K562 (cell line): ENCODE data around the gene CCDC127. TPM values are rescaled to one million over a fixed set of nuclear protein-coding genes. Genes with fewer than 3 reads are reported as not detected.
A peak's percentile ranks its signal among the peaks of the same experiment; 100 is the strongest.

Experiments used
- ATAC-seq: fragments of 200-7000 bp; cut with Tn5 transposase; 3 replicates; pipeline ENCODE4 v1.9.1; 2020; ENCODE audit warnings: moderate library complexity
- BruUV-seq: library from RNA; stranded (reverse); fragments of 400-500 nt; replicated peaks from 2 replicates; lab custom pipeline; 2021; lab: Mats Ljungman, UMichigan
- CTCF ChIA-PET: fragments of 300-600 bp; formaldehyde crosslinking; extraction: SDS; loops from one replicate; lab custom pipeline; 2021; ENCODE audit warnings: low intra/inter-chr PET ratio; lab: Yijun Ruan, JAX
- POLR2A ChIA-PET: fragments of 300-600, 350-650 bp; sonication (Branson Sonifier 250); formaldehyde crosslinking; extraction: SDS; loops from one replicate; lab custom pipeline; 2021; ENCODE audit warnings: antibody characterized with exemption, inconsistent platforms; lab: Yijun Ruan, JAX
- DNase-seq, 4 experiments: peaks; one replicate each; pipeline versions ENCODE4 v3.0.0 to v3.0.0-alpha.2; 2011 to 2018; ENCODE audit warnings: low spot score in 3 of 4, mixed read lengths in 3 of 4; ENCODE audit errors: extremely low read depth in 1 of 4
- FAIRE-seq: peaks from 2 replicates; lab custom pipeline; 2011; peaks lifted over from hg19 to GRCh38; lab: Jason Lieb, UNC
- H2AFZ ChIP-seq: 2 replicates; pipeline ENCODE4 v1.6.0; 2011; ENCODE audit warnings: low read depth, low read length, control low read depth, inconsistent platforms
- H3K27ac ChIP-seq: fragments of 200-600 bp; 3 replicates; pipeline ENCODE4 v1.8.0; 2011; ENCODE audit warnings: low read depth, mild to moderate bottlenecking, control low read depth, inconsistent platforms, low read length, moderate library complexity, mixed read lengths; ENCODE audit errors: extremely low read depth
- H3K27me3 ChIP-seq, 2 experiments: fragments of 300-600 bp in 1 of 2; 2 replicates in 1 of 2; 3 replicates in 1 of 2; pipeline versions ENCODE4 v1.6.0 to v1.8.0; 2011; ENCODE audit warnings: inconsistent platforms in 2 of 2, low read length in 2 of 2, mild to moderate bottlenecking in 1 of 2, mixed read lengths in 1 of 2, moderate library complexity in 1 of 2; ENCODE audit not compliant: control insufficient read depth in 2 of 2, insufficient read depth in 2 of 2
- H3K36me3 ChIP-seq: fragments of 300-600 bp; 3 replicates; pipeline ENCODE4 v1.8.0; 2011; ENCODE audit warnings: mild to moderate bottlenecking, low read length, inconsistent platforms; ENCODE audit not compliant: control insufficient read depth, insufficient read depth
- H3K4me1 ChIP-seq, 2 experiments: fragments of 200-600 bp in 1 of 2; replicated peaks in 1 of 2; 2 replicates in 1 of 2; 3 replicates in 1 of 2; pipeline versions ENCODE4 v1.5.1 to v1.8.0; 2011; ENCODE audit warnings: inconsistent platforms in 2 of 2, low read length in 2 of 2, mild to moderate bottlenecking in 1 of 2, mixed read lengths in 1 of 2, moderate library complexity in 1 of 2; ENCODE audit not compliant: control insufficient read depth in 2 of 2, insufficient read depth in 2 of 2
- H3K4me2 ChIP-seq: 2 replicates; pipeline ENCODE4 v1.6.1; 2011; ENCODE audit warnings: low read length, control low read depth, inconsistent platforms, mixed read lengths; ENCODE audit not compliant: insufficient read depth
- H3K4me3 ChIP-seq: fragments of 200-600 bp; sonication (generic), shearing (Covaris generic); 2 replicates; pipeline ENCODE4 v1.5.1; 2016; ENCODE audit warnings: control low read depth, inconsistent platforms
- H3K79me2 ChIP-seq: fragments of 200-600 bp; 3 replicates; pipeline ENCODE4 v1.8.0; 2011; ENCODE audit warnings: low read length, inconsistent platforms; ENCODE audit not compliant: control insufficient read depth, insufficient read depth
- H3K9ac ChIP-seq, 2 experiments: 2 replicates each; pipeline versions ENCODE4 v1.6.0 to v1.6.1; 2011; ENCODE audit warnings: low read depth in 2 of 2, low read length in 2 of 2, control low read depth in 1 of 2, inconsistent platforms in 1 of 2, mild to moderate bottlenecking in 1 of 2, mixed read lengths in 1 of 2; ENCODE audit not compliant: insufficient read depth in 1 of 2
- H3K9me1 ChIP-seq: one replicate; pipeline ENCODE4 v1.6.0; 2011; ENCODE audit warnings: inconsistent platforms, mild to moderate bottlenecking, low read length, moderate library complexity; ENCODE audit not compliant: control insufficient read depth, insufficient read depth
- H3K9me3 ChIP-seq: replicated peaks from 2 replicates; pipeline ENCODE4 v1.5.1; 2011; ENCODE audit warnings: low read depth, low read length, inconsistent platforms; ENCODE audit not compliant: control insufficient read depth, insufficient read depth
- H4K20me1 ChIP-seq: replicated peaks from 2 replicates; pipeline ENCODE4 v1.6.1; 2011; ENCODE audit warnings: low read length, inconsistent platforms, mixed read lengths; ENCODE audit not compliant: control insufficient read depth, insufficient read depth
- TGIF2 ChIP-seq: sonication (generic); formaldehyde crosslinking; IDR thresholded peaks from 2 replicates; pipeline ENCODE4 v1.8.1; 2022; ENCODE audit warnings: mild to moderate bottlenecking, missing genetic modification reagents, moderate library complexity
- USF1 ChIP-seq: sonication (generic); formaldehyde crosslinking; IDR thresholded peaks from 2 replicates; pipeline ENCODE4 v1.9.0; 2022; ENCODE audit warnings: mild to moderate bottlenecking, missing genetic modification reagents
- WGBS: fragments of 100-300 bp; shearing (Covaris generic); methylation state at CpG from one replicate; pipeline ENCODE4 v1.1.6; 2016; ENCODE audit warnings: low coverage, mixed read lengths; ENCODE audit not compliant: insufficient coverage; ENCODE audit errors: missing lambda C conversion rate; 5-methylcytosine and 5-hydroxymethylcytosine counted together
- in situ Hi-C: fragments of 300-500 bp; cut with MboI; formaldehyde crosslinking; loops from 4 replicates; pipeline ENCODE4 v1.15.0; 2018; ENCODE audit warnings: inconsistent platforms, mixed read lengths
- intact Hi-C: fragments of 100-400 bp; cut with micrococcal nuclease; formaldehyde crosslinking; loops from 2 replicates; pipeline ENCODE4 v1.14.2; 2022
- polyA plus RNA-seq, 8 experiments: library from polyadenylated mRNA; depleted of rRNA in 4 of 8; stranded (reverse) in 5 of 8; unstranded in 3 of 8; fragments of >200 nt; fragmentation: Nextera tagmentation in 2 of 8; fragmentation: Illumina TruSeq in 1 of 8; extraction: Ambion mirVana in 2 of 8; extraction: Trizol in 1 of 8; gene quantifications; 2 replicates each; pipeline versions ENCODE4 v1.2.1 to v1.2.3, GENCODE V29; 2011 to 2014; ENCODE audit warnings: inconsistent platforms in 1 of 8, missing spikeins in 1 of 8
- total RNA-seq, 7 experiments: library from RNA; depleted of rRNA in 6 of 7; stranded (reverse); fragments of >200 nt in 6 of 7; fragmentation: Illumina TruSeq in 2 of 7; extraction: Trizol in 2 of 7; gene quantifications; 2 replicates each; pipeline versions ENCODE4 v1.2.1 to v1.2.3, GENCODE V29; 2011 to 2021; ENCODE audit warnings: low replicate concordance in 1 of 7

Gene CCDC127
- total and polyA plus RNA-seq, 9 of the 15 experiments (the other 6 are each of a cell fraction or from before 2014, with no cell fraction given), result 2.7 to 4.5 (median 4.1) TPM

GRCh38 chr5:189486-189885 lies 28.5 kb downstream of the CCDC127 start:
- Histone ChIP-seq H3K36me3 (no peaks in the 10 kb centered on the region), H3K9me1 (no peaks in the 10 kb centered on the region), H3K4me3 (no peak overlapping the region), H3K9me3 (no peaks in the 10 kb centered on the region), H3K4me1 (peaks cover 0 to 61% of the 10 kb centered on the region in 2 experiments; a peak in 2 of 5 replicates), H2AFZ (no peak overlapping the region), H4K20me1 (peaks cover 32% of the 10 kb centered on the region), H3K9ac (peak overlapping the region in 1 of 2 experiments; percentile 28; a peak in 1 of 4 replicates), H3K27me3 (peaks cover 43 to 90% of the 10 kb centered on the region in 2 experiments), H3K27ac (no peak overlapping the region), H3K79me2 (no peaks in the 10 kb centered on the region), H3K4me2 (no peak overlapping the region)
- in situ Hi-C loops, result no loop called here
- ATAC-seq, result no peak
- intact Hi-C loops, result loop anchor here (5.0 kb wide), 1 partner anchor 248 kb away; no protein-coding TSS in a partner anchor
- CTCF ChIA-PET, result no interaction called here
- TF ChIP-seq TGIF2, result no peak
- DNase-seq, result no peak
- POLR2A ChIA-PET, result interaction anchor here (0.7 to 1.4 kb wide), 3 partner anchors 12 to 32 kb away, joined by 3 read pairs; no protein-coding TSS in a partner anchor
- BruUV-seq, result no TSS peak
- 34% methylated on average over 7 of the region's 10 CpGs for WGBS
- no peak for FAIRE-seq

GRCh38 chr5:188488-189481 lies 29.2 kb downstream of the CCDC127 start:
- intact Hi-C loops, result loop anchor here (5.0 kb wide), 1 partner anchor 249 kb away; no protein-coding TSS in a partner anchor
- Histone ChIP-seq H3K4me1 (peaks cover 0 to 61% of the 10 kb centered on the region in 2 experiments; a peak in 2 of 5 replicates), H3K79me2 (no peaks in the 10 kb centered on the region), H3K9me3 (no peaks in the 10 kb centered on the region), H3K9me1 (no peaks in the 10 kb centered on the region), H3K27ac (no peak overlapping the region), H3K27me3 (peaks cover 44 to 85% of the 10 kb centered on the region in 2 experiments), H3K9ac (peak overlapping the region in 1 of 2 experiments; percentile 28; a peak in 1 of 4 replicates), H3K4me2 (peak overlapping the region; percentile 68), H4K20me1 (peaks cover 32% of the 10 kb centered on the region), H3K4me3 (no peak overlapping the region), H2AFZ (peak overlapping the region; percentile 77), H3K36me3 (no peaks in the 10 kb centered on the region)
- FAIRE-seq (peak; percentile 94), ATAC-seq (peak; percentile 97), DNase-seq (peak; percentile 92 to 97 (median 94))
- BruUV-seq, result no TSS peak
- in situ Hi-C loops, result no loop called here
- POLR2A ChIA-PET, result interaction anchor here (0.5 to 1.4 kb wide), 8 partner anchors 10 to 206 kb away, joined by 3 to 4 read pairs (median 3); no protein-coding TSS in a partner anchor
- WGBS, result 6% methylated on average over 37 of the region's 37 CpGs
- CTCF ChIA-PET, result interaction anchor here (0.6 kb wide), 2 partner anchors 1453 to 1456 kb away, joined by 4 read pairs; no protein-coding TSS in a partner anchor
- TF ChIP-seq USF1, result no peak
